ENCODE results near the gene RIOK2.

DNA sequence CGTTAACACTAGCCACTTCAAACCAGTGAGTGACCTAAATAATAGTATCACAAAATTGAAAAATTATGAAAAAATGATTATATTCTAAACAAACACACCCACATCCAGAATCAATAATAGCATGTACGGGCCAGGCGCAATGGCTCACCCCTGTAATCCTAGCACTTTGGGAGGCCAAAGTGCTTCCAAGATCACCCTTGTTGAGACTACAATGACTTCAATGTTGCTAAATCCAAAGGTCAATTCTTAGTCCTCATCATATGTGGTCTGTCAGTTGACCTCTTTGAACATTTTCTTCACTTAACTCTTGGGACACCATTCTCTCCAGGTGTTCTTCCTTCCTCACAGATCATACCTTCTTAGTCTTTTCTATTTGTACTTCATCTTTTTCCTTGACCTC lies 11.3 kb downstream of the RIOK2 start:
- no peak for TF ChIP-seq MAFK (IDR thresholded peaks at IDR 0.05; ENCODE audit: low read depth, low read length)
- TF ChIP-seq EP300 (IDR thresholded peaks at IDR 0.05; ENCODE audit: borderline replicate concordance in 1 of 2, low read depth in 2 of 2, low read length in 2 of 2): no peak
- TF ChIP-seq, protein P1, sequence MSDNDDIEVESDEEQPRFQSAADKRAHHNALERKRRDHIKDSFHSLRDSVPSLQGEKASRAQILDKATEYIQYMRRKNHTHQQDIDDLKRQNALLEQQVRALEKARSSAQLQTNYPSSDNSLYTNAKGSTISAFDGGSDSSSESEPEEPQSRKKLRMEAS (IDR thresholded peaks at IDR 0.05): no peak
- TF ChIP-seq, protein P2, sequence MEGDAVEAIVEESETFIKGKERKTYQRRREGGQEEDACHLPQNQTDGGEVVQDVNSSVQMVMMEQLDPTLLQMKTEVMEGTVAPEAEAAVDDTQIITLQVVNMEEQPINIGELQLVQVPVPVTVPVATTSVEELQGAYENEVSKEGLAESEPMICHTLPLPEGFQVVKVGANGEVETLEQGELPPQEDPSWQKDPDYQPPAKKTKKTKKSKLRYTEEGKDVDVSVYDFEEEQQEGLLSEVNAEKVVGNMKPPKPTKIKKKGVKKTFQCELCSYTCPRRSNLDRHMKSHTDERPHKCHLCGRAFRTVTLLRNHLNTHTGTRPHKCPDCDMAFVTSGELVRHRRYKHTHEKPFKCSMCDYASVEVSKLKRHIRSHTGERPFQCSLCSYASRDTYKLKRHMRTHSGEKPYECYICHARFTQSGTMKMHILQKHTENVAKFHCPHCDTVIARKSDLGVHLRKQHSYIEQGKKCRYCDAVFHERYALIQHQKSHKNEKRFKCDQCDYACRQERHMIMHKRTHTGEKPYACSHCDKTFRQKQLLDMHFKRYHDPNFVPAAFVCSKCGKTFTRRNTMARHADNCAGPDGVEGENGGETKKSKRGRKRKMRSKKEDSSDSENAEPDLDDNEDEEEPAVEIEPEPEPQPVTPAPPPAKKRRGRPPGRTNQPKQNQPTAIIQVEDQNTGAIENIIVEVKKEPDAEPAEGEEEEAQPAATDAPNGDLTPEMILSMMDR (IDR thresholded peaks at IDR 0.05; ENCODE audit: control extremely low read depth in 1 of 3, insufficient read depth in 1 of 3, low read depth in 1 of 3, low read length in 3 of 3): no peak
- no peak for TF ChIP-seq BRCA1 (IDR thresholded peaks at IDR 0.05; ENCODE audit: low read depth, low read length)
- TF ChIP-seq POLR2A (IDR thresholded peaks at IDR 0.05; ENCODE audit: control extremely low read depth in 1 of 2, low read depth in 2 of 2, low read length in 2 of 2): no peak
- TF ChIP-seq ZNF274 (IDR thresholded peaks at IDR 0.05; ENCODE audit: borderline replicate concordance, extremely low read depth, low read length): no peak
- TF ChIP-seq CBX8 (IDR thresholded peaks at IDR 0.05; ENCODE audit: borderline replicate concordance, low read depth, low read length): no peak
- no peak for TF ChIP-seq CHD1 (IDR thresholded peaks at IDR 0.05; ENCODE audit: low read depth, low read length)
- no peak for TF ChIP-seq POLR2AphosphoS5 (IDR thresholded peaks at IDR 0.05; ENCODE audit: low read depth, low read length)
- TF ChIP-seq EZH2 (IDR thresholded peaks at IDR 0.05; ENCODE audit: low read depth, low read length, severe bottlenecking): no peak
- TF ChIP-seq GABPA (IDR thresholded peaks at IDR 0.05; ENCODE audit: borderline replicate concordance, insufficient read depth, low read length): no peak
- TF ChIP-seq TCF12 (IDR thresholded peaks at IDR 0.05; ENCODE audit: low read depth, low read length): no peak
- TF ChIP-seq SIRT6 (IDR thresholded peaks at IDR 0.05; ENCODE audit: low read length): no peak
